Activated CD8-positive, alpha-beta memory T cell treated with anti-CD3 and anti-CD28 coated beads, Interleukin-2, amount 10 ng/mL, durations not matched to agents 7 days and 5 days (primary cell): ENCODE results near the gene NEDD4L. TPM values are rescaled to one million over a fixed set of nuclear protein-coding genes. Genes with fewer than 3 reads are reported as not detected.

Experiments
- ATAC-seq: fragments of 150-1000 bp; cut with Tn5 transposase; one replicate; pipeline ENCODE4 v1.10.0; 2021; ENCODE audit warnings: moderate library complexity
- CTCF ChIA-PET: fragments of 350-600 bp; sonication (Branson Sonifier 250); formaldehyde crosslinking; loops from one replicate; lab custom pipeline; 2021; ENCODE audit warnings: antibody characterized with exemption; lab: Charles Lee
- DNase-seq: peaks from one replicate; pipeline ENCODE4 v3.0.0-alpha.2; 2020
- H3K27ac Mint-ChIP-seq: one replicate; pipeline ENCODE4 v1.8.0; 2021; ENCODE audit warnings: mild to moderate bottlenecking, mixed read lengths
- H3K27me3 Mint-ChIP-seq: one replicate; pipeline ENCODE4 v1.8.0; 2021; ENCODE audit warnings: mixed read lengths
- H3K36me3 Mint-ChIP-seq: one replicate; pipeline ENCODE4 v1.8.0; 2021; ENCODE audit warnings: mild to moderate bottlenecking, mixed read lengths
- H3K4me1 Mint-ChIP-seq: one replicate; pipeline ENCODE4 v1.8.0; 2021; ENCODE audit warnings: mixed read lengths
- H3K4me3 Mint-ChIP-seq: one replicate; pipeline ENCODE4 v1.8.0; 2021; ENCODE audit warnings: mild to moderate bottlenecking, moderate library complexity, mixed read lengths
- H3K9me3 Mint-ChIP-seq: one replicate; pipeline ENCODE4 v1.8.0; 2022; ENCODE audit warnings: low read depth, mixed read lengths
- total RNA-seq, 2 experiments: library from RNA; stranded (reverse); gene quantifications; one replicate each; pipeline ENCODE4 v1.2.3, GENCODE V29; 2021

Gene NEDD4L
- total RNA-seq, 2 experiments from 2014 or later, result 1.4 to 4.2 TPM

GRCh38 chr18:58341916-58342315 is 297.9 kb downstream of the NEDD4L start:
- Mint-ChIP-seq H3K4me3 (no peak overlapping the region), H3K9me3 (no peaks in the 10 kb centered on the region), H3K36me3 (no peaks in the 10 kb centered on the region), H3K27me3 (no peaks in the 10 kb centered on the region), H3K27ac (no peak overlapping the region), H3K4me1 (no peaks in the 10 kb centered on the region)
- CTCF ChIA-PET, result no interaction called here
- ATAC-seq (no peak), DNase-seq (no peak)

- CTCF ChIA-PET, result no interaction called here
- Mint-ChIP-seq H3K4me3 (no peak overlapping the region), H3K27me3 (no peaks in the 10 kb centered on the region)
These were observed 300.1 kb downstream of the NEDD4L start for GRCh38 chr18:58344080-58344670.

GRCh38 chr18:58344861-58345463 is 300.9 kb downstream of the NEDD4L start:
- no peak overlapping the region for H3K27ac Mint-ChIP-seq
- no peaks in the 10 kb centered on the region for H3K27me3 Mint-ChIP-seq
- ATAC-seq (no peak), DNase-seq (no peak)
- H3K4me3 Mint-ChIP-seq, result no peak overlapping the region
- no peaks in the 10 kb centered on the region for H3K4me1 Mint-ChIP-seq
- H3K36me3 Mint-ChIP-seq, result no peaks in the 10 kb centered on the region
- CTCF ChIA-PET, result no interaction called here
- H3K9me3 Mint-ChIP-seq, result no peaks in the 10 kb centered on the region

More at GRCh38 chr18:58344080-58344670, 300.1 kb downstream of the NEDD4L start:
- Mint-ChIP-seq H3K27ac (no peak overlapping the region), H3K4me1 (no peaks in the 10 kb centered on the region), H3K36me3 (no peaks in the 10 kb centered on the region), H3K9me3 (no peaks in the 10 kb centered on the region)
- ATAC-seq, result no peak
- no peak for DNase-seq

- Mint-ChIP-seq H3K9me3 (no peaks in the 10 kb centered on the region), H3K4me1 (no peaks in the 10 kb centered on the region), H3K27me3 (no peaks in the 10 kb centered on the region), H3K4me3 (no peak overlapping the region), H3K27ac (no peak overlapping the region), H3K36me3 (no peaks in the 10 kb centered on the region)
- no peak for ATAC-seq
- DNase-seq, result no peak
- CTCF ChIA-PET, result no interaction called here
These were observed 301.8 kb downstream of the NEDD4L start for GRCh38 chr18:58345875-58346274.

- no peak overlapping the region for H3K4me3 Mint-ChIP-seq
- no peaks in the 10 kb centered on the region for H3K4me1 Mint-ChIP-seq
- DNase-seq (no peak), ATAC-seq (no peak)
- CTCF ChIA-PET, result no interaction called here
- H3K9me3 Mint-ChIP-seq, result no peaks in the 10 kb centered on the region
- no peaks in the 10 kb centered on the region for H3K36me3 Mint-ChIP-seq
- H3K27ac Mint-ChIP-seq, result no peak overlapping the region
- H3K27me3 Mint-ChIP-seq, result no peaks in the 10 kb centered on the region
These were observed 303.1 kb downstream of the NEDD4L start for GRCh38 chr18:58347135-58347534.

- ATAC-seq, result no peak
- no peaks in the 10 kb centered on the region for H3K4me1 Mint-ChIP-seq
- CTCF ChIA-PET, result no interaction called here
These were observed 304.5 kb downstream of the NEDD4L start for GRCh38 chr18:58348517-58348916.

GRCh38 chr18:58348951-58349350 is 304.9 kb downstream of the NEDD4L start:
- ATAC-seq (no peak), DNase-seq (no peak)
- no peaks in the 10 kb centered on the region for H3K4me1 Mint-ChIP-seq
- H3K36me3 Mint-ChIP-seq, result no peaks in the 10 kb centered on the region
- no peak overlapping the region for H3K4me3 Mint-ChIP-seq
- no peaks in the 10 kb centered on the region for H3K9me3 Mint-ChIP-seq
- peaks cover 2% of the 10 kb centered on the region for H3K27me3 Mint-ChIP-seq
- H3K27ac Mint-ChIP-seq, result no peak overlapping the region
- CTCF ChIA-PET, result no interaction called here

More at GRCh38 chr18:58348517-58348916, 304.5 kb downstream of the NEDD4L start:
- DNase-seq, result no peak
- Mint-ChIP-seq H3K27me3 (no peaks in the 10 kb centered on the region), H3K36me3 (no peaks in the 10 kb centered on the region), H3K27ac (no peak overlapping the region), H3K4me3 (no peak overlapping the region), H3K9me3 (no peaks in the 10 kb centered on the region)

- Mint-ChIP-seq H3K36me3 (no peaks in the 10 kb centered on the region), H3K9me3 (no peaks in the 10 kb centered on the region), H3K27ac (no peak overlapping the region), H3K4me3 (no peak overlapping the region), H3K27me3 (peaks cover 3% of the 10 kb centered on the region), H3K4me1 (no peaks in the 10 kb centered on the region)
- CTCF ChIA-PET, result no interaction called here
- DNase-seq, result no peak
- ATAC-seq, result no peak
These were observed 305.6 kb downstream of the NEDD4L start for GRCh38 chr18:58349650-58350049.

GRCh38 chr18:58350526-58350925 is 306.5 kb downstream of the NEDD4L start:
- ATAC-seq (no peak), DNase-seq (no peak)
- peaks cover 3% of the 10 kb centered on the region for H3K27me3 Mint-ChIP-seq
- no peak overlapping the region for H3K4me3 Mint-ChIP-seq
- no peaks in the 10 kb centered on the region for H3K4me1 Mint-ChIP-seq
- CTCF ChIA-PET, result no interaction called here
- no peaks in the 10 kb centered on the region for H3K36me3 Mint-ChIP-seq
- no peaks in the 10 kb centered on the region for H3K9me3 Mint-ChIP-seq
- H3K27ac Mint-ChIP-seq, result no peak overlapping the region

- H3K4me1 Mint-ChIP-seq, result no peaks in the 10 kb centered on the region
- CTCF ChIA-PET, result no interaction called here
These were observed 307.8 kb downstream of the NEDD4L start for GRCh38 chr18:58351776-58352175.

GRCh38 chr18:58353581-58353980 is 309.6 kb downstream of the NEDD4L start:
- CTCF ChIA-PET, result no interaction called here

More at GRCh38 chr18:58351776-58352175, 307.8 kb downstream of the NEDD4L start:
- no peak overlapping the region for H3K27ac Mint-ChIP-seq
- DNase-seq, result no peak
- H3K27me3 Mint-ChIP-seq, result peaks cover 3% of the 10 kb centered on the region
- no peaks in the 10 kb centered on the region for H3K9me3 Mint-ChIP-seq
- no peak overlapping the region for H3K4me3 Mint-ChIP-seq
- H3K36me3 Mint-ChIP-seq, result no peaks in the 10 kb centered on the region
- ATAC-seq, result no peak

GRCh38 chr18:58354051-58354450 is 310.0 kb downstream of the NEDD4L start:
- ATAC-seq (no peak), DNase-seq (no peak)
- H3K9me3 Mint-ChIP-seq, result no peaks in the 10 kb centered on the region
- H3K4me1 Mint-ChIP-seq, result no peaks in the 10 kb centered on the region
- H3K27ac Mint-ChIP-seq, result no peak overlapping the region
- no peak overlapping the region for H3K4me3 Mint-ChIP-seq
- CTCF ChIA-PET, result no interaction called here
- peaks cover 10% of the 10 kb centered on the region for H3K27me3 Mint-ChIP-seq
- no peaks in the 10 kb centered on the region for H3K36me3 Mint-ChIP-seq

More at GRCh38 chr18:58353581-58353980, 309.6 kb downstream of the NEDD4L start:
- H3K27ac Mint-ChIP-seq, result no peak overlapping the region
- peaks cover 8% of the 10 kb centered on the region for H3K27me3 Mint-ChIP-seq
- H3K4me3 Mint-ChIP-seq, result no peak overlapping the region
- DNase-seq, result no peak
- no peaks in the 10 kb centered on the region for H3K36me3 Mint-ChIP-seq
- no peaks in the 10 kb centered on the region for H3K9me3 Mint-ChIP-seq
- H3K4me1 Mint-ChIP-seq, result no peaks in the 10 kb centered on the region
- no peak for ATAC-seq

GRCh38 chr18:58354791-58355190 is 310.8 kb downstream of the NEDD4L start:
- ATAC-seq, result no peak
- peaks cover 12% of the 10 kb centered on the region for H3K27me3 Mint-ChIP-seq
- CTCF ChIA-PET, result no interaction called here

GRCh38 chr18:58355243-58355642 is 311.2 kb downstream of the NEDD4L start:
- no peak for DNase-seq
- Mint-ChIP-seq H3K27ac (no peak overlapping the region), H3K4me1 (no peaks in the 10 kb centered on the region), H3K9me3 (no peaks in the 10 kb centered on the region), H3K36me3 (no peaks in the 10 kb centered on the region), H3K4me3 (no peak overlapping the region), H3K27me3 (peaks cover 16% of the 10 kb centered on the region)
- no peak for ATAC-seq
- CTCF ChIA-PET, result no interaction called here

More at GRCh38 chr18:58354791-58355190, 310.8 kb downstream of the NEDD4L start:
- no peaks in the 10 kb centered on the region for H3K9me3 Mint-ChIP-seq
- H3K27ac Mint-ChIP-seq, result no peak overlapping the region
- H3K4me1 Mint-ChIP-seq, result no peaks in the 10 kb centered on the region
- no peak for DNase-seq
- no peaks in the 10 kb centered on the region for H3K36me3 Mint-ChIP-seq
- H3K4me3 Mint-ChIP-seq, result no peak overlapping the region
